KOPT-K1 (cell line): ENCODE data around the gene LRBA.

Source experiments
- H3K27ac ChIP-seq: fragments of 200-600 bp; sonication (generic); 2 replicates; pipeline ENCODE4 v1.5.1; 2016; ENCODE audit warnings: antibody characterized with exemption, mild to moderate bottlenecking, low read depth, low read length; ENCODE audit not compliant: poor library complexity, severe bottlenecking
- H3K36me3 ChIP-seq: fragments of 200-600 bp; sonication (generic); 2 replicates; pipeline ENCODE4 v1.5.1; 2017; ENCODE audit warnings: antibody characterized with exemption, mild to moderate bottlenecking, low read length, moderate library complexity; ENCODE audit not compliant: insufficient read depth
- H3K9me3 ChIP-seq: fragments of 200-600 bp; sonication (generic); 2 replicates; pipeline ENCODE4 v1.5.1; 2017; ENCODE audit warnings: antibody characterized with exemption, low read length, mild to moderate bottlenecking; ENCODE audit not compliant: insufficient read depth, poor library complexity, severe bottlenecking

The LRBA gene

GRCh38 chr4:150289881-150290280 lies 725.2 kb downstream of the LRBA start:
- Histone ChIP-seq H3K27ac (no peak overlapping the region), H3K36me3 (no peaks in the 10 kb centered on the region), H3K9me3 (no peaks in the 10 kb centered on the region)

GRCh38 chr4:150289198-150289597 lies 725.9 kb downstream of the LRBA start:
- H3K9me3 ChIP-seq, result no peaks in the 10 kb centered on the region
- no peaks in the 10 kb centered on the region for H3K36me3 ChIP-seq
- no peak overlapping the region for H3K27ac ChIP-seq

DNA sequence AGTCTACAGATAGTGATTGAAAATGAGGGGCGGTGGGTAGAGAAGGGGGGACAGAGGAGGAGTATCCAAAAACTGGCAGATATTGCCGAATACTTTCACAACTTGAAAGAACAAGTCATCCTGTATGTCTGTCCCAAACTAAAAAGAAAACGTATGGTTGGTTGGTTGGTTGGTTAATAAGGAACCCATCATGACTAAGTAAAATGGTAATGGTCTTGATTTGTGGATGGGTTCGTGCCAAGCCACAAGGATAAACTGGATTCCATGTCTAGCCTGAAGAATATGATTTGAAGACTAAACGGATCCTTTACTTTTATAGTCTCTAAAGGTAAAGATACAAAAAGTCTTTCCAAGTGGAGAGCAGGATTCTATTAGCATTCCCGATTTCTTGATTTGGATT lies 728.4 kb downstream of the LRBA start:
- Histone ChIP-seq H3K36me3 (no peaks in the 10 kb centered on the region), H3K27ac (no peak overlapping the region), H3K9me3 (no peaks in the 10 kb centered on the region)

DNA sequence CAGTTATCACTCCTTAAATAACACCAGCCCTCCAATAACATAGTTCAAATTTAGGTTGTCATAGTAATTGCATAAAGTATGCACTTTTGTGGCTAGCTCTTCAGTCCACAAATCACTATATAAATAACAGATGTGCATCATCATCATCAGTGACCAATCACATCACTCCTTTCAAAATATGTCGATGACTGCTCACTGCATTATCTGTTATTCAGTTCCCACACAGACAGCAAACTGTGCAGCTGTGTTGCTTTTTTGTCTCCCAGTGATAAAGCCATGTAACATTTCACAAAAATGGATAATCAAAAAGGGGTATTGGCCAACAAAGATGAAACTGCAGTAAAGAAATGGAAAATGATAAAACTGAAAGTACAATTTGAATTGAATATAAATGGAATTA lies 731.4 kb downstream of the LRBA start:
- no peaks in the 10 kb centered on the region for H3K36me3 ChIP-seq
- no peaks in the 10 kb centered on the region for H3K9me3 ChIP-seq
- no peak overlapping the region for H3K27ac ChIP-seq

DNA sequence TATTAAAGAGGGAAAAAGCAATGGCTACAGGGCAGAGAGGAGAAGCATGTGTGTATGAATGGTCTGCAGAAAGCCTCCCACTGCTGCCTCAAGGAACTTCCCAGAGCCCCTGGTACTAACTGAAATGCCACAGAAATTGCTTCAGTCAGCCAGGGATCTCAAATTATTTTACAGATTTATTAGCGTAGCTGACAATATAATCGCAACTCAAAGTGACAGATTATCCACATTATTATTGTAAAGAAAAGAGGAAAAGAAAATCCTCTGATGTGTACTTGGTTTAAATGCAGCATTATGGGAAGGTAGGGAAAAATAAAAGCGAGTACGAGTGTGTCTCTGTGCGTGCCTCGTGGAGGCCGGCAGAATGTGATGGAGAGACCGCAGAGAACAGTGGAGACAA lies 734.1 kb downstream of the LRBA start:
- Histone ChIP-seq H3K36me3 (no peaks in the 10 kb centered on the region), H3K9me3 (no peaks in the 10 kb centered on the region), H3K27ac (no peak overlapping the region)

GRCh38 chr4:150280081-150280895 lies 734.8 kb downstream of the LRBA start:
- H3K9me3 ChIP-seq, result no peaks in the 10 kb centered on the region
- H3K36me3 ChIP-seq, result no peaks in the 10 kb centered on the region
- H3K27ac ChIP-seq, result no peak overlapping the region

GRCh38 chr4:150278206-150278605 lies 736.9 kb downstream of the LRBA start:
- H3K36me3 ChIP-seq, result no peaks in the 10 kb centered on the region

GRCh38 chr4:150268444-150268843 lies 746.6 kb downstream of the LRBA start:
- Histone ChIP-seq H3K36me3 (peaks cover 8% of the 10 kb centered on the region; the same call in 1 of the 2 replicates), H3K9me3 (no peaks in the 10 kb centered on the region), H3K27ac (no peak overlapping the region)

More at GRCh38 chr4:150278206-150278605, 736.9 kb downstream of the LRBA start:
- Histone ChIP-seq H3K9me3 (no peaks in the 10 kb centered on the region), H3K27ac (no peak overlapping the region)

DNA sequence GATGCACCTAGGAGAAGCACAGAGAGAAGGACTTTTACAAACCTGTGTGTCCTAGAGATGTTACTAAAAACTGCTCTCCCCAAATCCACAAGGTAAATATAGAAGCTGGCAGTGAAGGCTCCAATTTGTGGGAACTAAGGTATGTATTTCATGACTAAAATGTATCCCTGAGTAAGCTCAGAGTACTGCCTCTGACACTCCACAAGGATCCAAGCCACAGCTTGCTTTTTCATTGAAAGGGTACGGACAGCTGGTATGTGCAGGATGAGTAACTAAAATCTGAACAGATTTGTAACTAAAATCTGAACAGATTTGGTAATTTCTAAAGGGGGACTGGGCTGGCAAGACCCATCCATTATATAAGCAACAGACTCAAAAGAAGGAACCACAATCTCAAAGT lies 749.3 kb downstream of the LRBA start:
- H3K27ac ChIP-seq, result no peak overlapping the region
- no peaks in the 10 kb centered on the region for H3K9me3 ChIP-seq
- H3K36me3 ChIP-seq, result peaks cover 8% of the 10 kb centered on the region; the same call in 1 of the 2 replicates

DNA sequence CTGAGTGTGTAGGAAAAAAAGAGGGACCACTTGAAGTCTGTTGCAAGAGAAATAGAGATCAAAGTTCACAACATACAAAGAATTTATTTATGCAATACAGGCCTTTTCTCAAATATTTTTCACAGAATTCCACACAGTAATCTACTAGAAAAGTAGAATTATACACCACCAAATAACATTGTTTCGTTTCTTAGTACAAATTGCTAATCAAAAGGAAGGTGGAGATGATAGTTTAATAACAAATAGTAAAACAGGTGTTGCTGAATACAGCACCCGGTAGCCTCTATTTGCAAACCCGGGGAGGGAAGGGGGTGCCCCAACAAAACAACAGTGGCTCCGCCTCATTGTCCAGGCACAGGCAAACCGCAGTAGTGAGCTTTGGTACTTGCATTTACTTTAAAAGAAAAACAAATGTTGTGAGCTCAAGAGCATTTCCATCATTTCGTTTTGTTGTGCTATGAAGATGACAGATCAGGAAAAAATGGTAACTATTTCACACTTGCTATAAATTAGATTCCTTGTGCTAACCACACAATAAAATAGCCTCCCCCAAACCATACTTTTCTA lies 750.4 kb downstream of the LRBA start:
- no peak overlapping the region for H3K27ac ChIP-seq
- H3K36me3 ChIP-seq, result peaks cover 8% of the 10 kb centered on the region; the same call in 1 of the 2 replicates
- no peaks in the 10 kb centered on the region for H3K9me3 ChIP-seq

DNA sequence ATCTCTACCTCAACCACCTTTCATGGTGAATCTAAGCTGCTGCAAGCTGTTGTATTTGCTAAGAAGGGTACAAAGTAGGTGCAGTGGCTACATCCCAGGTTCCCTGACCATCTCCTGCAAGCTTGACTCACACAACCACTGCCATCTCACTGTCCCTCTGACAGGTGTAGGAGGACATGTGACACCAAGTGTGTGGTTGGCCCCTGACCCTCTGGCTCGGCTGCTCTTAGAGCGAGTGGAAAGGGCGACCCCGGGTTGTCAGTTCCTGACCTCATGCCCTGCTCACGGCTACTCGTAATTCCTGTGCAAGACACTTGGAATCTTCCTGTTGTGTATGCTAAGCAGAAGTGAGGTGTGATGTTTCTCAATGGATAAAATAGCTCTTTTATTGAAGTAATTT lies 752.5 kb downstream of the LRBA start:
- Histone ChIP-seq H3K27ac (no peak overlapping the region), H3K9me3 (no peaks in the 10 kb centered on the region), H3K36me3 (peaks cover 8% of the 10 kb centered on the region; the same call in 1 of the 2 replicates)

- Histone ChIP-seq H3K36me3 (peaks cover 8% of the 10 kb centered on the region; the same call in 1 of the 2 replicates), H3K27ac (no peak overlapping the region), H3K9me3 (no peaks in the 10 kb centered on the region)
These were observed 753.5 kb downstream of the LRBA start for GRCh38 chr4:150261571-150261970.

DNA sequence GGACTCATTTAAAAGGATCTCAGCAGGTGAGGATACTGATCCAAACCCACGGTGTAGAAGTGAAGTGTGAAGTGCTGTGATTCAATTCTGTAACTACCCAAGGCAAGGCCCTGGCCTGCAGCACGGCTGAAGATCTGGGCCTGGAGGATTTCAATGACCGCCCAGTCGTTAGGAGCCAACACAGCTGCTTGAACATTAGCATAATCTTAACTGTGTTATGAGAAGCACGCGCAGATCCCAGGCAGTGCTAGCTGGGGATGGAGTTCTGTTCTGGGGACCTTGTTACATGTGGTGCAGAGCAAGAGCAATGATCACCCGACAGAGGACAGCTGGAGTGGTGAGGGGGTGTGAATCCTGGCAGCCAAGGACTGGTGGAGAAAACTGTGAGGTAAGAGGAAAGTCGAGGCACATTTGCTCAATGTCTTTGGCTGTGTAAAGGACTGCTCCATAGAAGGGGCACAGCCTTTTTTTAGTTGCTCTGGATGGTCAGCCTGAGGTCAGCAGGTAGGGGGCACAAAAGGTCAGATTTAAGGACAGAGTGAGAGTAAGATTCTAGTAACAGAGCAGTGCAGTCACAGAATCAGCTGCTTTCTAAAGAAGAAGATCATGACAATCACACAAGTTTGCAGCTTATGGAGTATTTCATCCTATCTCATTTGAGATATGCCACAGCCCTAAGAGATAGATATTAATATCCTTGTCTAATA lies 755.1 kb downstream of the LRBA start:
- Histone ChIP-seq H3K27ac (no peak overlapping the region), H3K9me3 (no peaks in the 10 kb centered on the region), H3K36me3 (no peaks in the 10 kb centered on the region)

GRCh38 chr4:150258569-150258968 lies 756.5 kb downstream of the LRBA start:
- H3K9me3 ChIP-seq, result no peaks in the 10 kb centered on the region
- no peak overlapping the region for H3K27ac ChIP-seq
- H3K36me3 ChIP-seq, result no peaks in the 10 kb centered on the region
